GM19395 (cell line): Measurements from ENCODE around the gene BTG2.

Experiments used
- ATAC-seq: cut with Tn5 transposase; IDR thresholded peaks from one replicate; pipeline ENCODE4 v1.9.1; 2021; ENCODE audit warnings: mild to moderate bottlenecking, moderate library complexity; ENCODE audit not compliant: unreplicated experiment

The BTG2 gene

DNA sequence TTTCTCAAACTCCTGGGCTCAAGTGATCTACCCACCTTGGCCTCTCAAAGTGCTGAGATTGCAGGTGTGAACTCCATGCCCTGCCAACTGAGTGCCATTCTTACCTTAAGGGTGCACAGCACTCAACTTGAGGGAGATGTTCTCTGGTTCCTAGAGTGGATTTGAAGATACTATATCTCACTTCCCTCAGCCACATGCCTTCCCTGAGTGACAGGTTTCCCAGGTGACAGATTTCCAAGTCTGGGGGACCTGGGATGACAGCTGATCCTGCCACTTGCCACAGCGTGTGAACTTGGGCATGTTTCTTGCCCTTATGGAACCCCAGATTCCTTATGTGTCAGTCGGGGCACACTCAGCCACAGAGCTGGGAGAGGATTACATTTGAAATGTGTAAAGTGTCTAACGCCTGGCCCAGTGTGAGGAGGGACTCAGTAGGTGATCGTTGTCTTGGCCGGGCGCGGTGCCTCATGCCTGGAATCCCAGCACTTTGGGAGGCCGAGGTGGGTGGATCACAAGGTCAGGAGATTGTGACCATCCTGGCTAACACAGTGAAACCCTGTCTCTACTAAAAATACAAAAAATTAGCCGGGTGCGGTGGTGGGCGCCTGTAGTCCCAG is 29.6 kb upstream of the BTG2 start:
- ATAC-seq, result no peak

DNA sequence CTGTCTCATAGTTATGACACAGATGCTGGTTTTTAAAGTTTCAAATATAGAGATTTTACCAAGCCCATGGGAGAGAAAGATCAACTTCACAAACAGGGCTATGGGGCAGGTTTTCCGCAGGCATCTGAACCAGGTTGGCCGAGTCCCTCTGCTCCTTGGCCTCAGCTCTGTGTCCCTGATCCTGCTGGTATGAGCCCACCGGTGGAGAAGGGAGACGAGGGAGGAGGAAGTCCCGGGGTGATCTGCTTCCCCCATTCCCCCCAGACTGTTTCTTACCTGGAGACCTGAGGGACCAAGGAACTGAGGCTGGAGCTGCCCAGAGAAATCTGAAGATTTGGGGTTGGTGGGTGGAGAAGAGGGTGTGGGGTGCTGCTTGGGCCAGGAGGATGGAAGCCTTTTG is 28.9 kb upstream of the BTG2 start:
- no peak for ATAC-seq

DNA sequence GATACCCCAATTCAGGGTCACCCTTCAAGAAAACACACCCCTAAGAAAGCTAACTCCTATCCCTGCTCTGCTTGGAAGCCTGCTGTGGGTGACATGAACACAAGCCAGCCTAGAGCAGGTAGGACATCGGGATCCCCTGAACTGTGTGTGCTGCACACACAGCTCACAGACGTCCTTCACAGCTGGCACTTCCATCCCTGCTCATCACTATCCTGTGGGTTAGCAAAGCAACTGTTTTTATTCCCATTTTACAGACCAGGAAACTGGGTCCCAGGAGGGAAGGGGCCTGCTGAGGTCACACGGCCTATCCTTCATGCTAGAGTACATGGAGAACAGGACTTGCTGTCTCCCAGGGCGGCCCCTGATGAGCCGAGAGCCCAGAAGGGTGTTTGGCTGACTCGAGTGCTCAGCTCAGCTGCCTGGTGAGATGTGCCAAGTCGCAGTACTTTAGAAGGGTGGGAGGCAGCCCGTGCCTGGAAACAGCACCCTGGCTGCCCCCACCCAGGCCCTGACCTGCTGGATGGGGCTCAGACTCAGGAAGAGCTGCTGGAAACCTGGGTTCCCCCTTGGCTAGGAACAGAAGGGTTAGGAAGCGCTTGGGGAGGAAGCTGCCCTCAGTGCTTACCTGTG is 28.3 kb upstream of the BTG2 start:
- ATAC-seq, result no peak

DNA sequence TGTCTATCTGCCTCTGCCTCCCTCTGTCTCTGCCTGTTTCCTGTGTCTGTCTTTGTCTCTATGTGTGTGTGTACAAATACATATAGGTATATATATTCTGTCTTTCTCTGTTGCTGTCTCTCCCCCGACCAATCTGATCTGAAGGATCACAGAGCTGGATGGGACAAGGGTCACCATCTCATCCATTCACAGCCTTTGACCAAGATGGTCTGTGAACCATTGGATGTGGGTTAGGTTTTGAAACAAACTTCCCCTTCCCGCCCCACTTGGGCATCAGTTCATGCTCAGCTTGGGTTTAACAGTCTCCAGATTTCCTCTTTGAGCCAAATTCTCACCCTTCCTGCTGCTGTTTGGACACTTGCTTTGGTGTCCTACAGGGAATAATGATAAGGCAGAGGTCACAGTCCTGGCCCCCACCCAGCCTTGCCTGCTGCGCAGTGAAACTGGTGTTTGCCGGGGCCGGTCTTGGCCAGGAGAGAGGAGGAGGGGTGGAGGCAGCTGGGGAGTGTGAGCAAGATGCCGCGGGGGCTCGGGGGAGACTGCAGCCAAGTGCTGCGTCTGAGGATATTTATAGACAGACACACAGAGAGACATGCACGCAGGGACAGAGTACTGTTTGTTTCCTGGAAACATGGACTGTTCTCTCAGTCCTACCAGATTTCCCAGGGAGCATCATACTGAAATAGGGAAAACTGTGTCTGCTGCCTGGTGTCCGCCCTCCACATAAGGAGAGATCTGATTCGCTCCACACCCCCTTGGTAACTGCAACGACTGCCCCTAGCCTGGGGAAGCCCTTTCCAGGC is 27.0 kb upstream of the BTG2 start:
- ATAC-seq, result no peak

DNA sequence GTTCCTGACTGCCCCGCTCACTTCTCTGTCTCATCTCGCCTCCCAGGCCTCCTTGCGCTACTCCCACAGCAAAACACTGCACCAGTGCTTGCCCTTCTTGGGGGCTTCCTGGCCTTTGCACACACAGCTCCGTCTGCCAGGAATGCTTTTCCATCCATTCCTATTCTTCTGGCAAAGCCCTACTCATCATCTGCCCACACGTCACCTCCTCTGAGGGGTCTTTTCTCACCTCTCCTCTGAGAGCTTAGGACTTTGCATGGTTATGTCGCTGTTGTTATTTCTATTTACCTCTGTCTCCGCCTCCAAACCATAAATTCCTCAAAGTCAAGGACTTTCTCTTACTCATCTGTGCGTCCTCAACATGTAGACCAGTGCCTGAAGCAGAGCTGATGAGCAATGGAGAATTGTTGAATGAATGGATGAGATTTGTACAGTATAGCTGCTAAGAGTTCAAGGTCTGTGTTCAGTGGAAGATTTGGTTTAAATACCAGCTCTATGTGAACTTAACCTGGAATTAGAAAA is 26.4 kb upstream of the BTG2 start:
- ATAC-seq, result no peak

DNA sequence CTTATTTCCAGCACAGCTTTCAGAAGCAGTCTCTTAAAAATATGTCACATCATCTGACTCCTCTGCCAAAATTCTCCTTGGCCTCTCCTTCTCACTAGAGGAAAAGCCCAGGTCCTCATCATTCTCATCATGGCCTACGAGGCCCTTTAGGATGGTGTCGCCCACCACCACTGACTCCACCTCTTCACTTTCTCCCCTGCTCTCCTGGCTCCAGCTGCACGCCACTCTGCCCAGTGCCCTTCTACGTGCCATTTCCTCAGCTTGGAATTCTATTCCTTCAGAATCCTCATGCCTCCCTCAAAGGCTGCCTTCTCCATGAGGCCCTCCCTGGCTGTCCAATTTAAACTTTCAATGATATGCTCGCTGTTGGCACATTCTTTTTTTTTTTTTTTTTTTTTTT is 25.3 kb upstream of the BTG2 start:
- no peak for ATAC-seq

DNA sequence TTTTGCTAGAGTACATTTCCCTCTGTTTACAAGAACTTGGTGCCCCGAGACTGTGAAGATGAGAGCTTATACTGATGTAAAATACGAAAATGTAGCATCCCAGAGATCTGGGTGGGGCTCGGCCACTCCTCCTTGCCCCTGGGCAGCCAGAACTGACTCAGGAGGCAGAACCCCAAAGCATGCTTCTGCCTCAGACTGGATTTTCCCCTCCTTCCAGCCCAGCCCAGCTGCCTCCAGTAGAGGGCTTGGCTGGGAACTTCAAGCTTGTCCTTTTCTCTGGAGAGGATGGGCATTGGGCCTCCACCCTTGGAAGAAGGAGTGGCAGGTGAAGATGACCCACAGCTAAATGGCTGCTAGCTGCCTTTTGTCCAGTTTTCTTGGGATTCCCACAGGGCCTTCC is 24.3 kb upstream of the BTG2 start:
- ATAC-seq, result no peak

DNA sequence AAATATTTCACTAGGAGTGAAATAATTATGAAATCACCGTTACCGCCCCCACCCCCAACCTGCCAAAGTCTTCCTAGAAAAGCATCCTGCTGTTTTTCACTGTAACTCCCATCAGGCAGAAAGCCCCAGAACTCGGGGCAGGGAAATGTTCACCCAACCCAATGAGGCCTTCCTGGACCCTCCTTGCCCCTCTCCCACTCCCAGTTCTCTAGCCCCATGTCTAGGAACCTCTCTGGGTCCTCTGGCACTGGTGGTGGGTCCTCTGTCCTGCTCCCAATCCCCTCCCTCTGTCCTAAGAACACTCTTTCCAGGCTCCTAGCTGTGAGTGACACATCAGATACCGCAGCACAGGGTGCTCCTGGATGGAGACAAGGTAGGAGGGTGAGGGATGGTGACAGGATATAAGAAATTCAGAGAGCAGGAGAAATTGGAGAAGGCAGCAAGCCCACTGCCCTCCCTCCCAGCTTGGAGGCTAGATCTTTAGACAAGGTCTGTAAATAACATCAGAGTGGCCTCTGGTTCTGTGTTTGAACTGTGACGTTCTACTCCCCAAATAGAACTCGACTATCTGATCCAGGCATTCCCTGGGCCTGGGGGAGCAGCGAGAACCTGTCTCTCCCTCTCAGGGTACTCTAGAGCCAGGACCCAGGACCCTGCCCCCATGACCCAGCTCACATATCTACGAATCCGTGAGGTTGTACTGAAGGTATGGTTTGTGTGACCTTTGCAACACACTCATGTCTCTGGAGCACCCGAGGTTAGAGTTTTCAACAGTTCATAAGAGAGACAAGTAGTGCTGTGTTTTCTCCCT is 23.3 kb upstream of the BTG2 start:
- ATAC-seq, result no peak

DNA sequence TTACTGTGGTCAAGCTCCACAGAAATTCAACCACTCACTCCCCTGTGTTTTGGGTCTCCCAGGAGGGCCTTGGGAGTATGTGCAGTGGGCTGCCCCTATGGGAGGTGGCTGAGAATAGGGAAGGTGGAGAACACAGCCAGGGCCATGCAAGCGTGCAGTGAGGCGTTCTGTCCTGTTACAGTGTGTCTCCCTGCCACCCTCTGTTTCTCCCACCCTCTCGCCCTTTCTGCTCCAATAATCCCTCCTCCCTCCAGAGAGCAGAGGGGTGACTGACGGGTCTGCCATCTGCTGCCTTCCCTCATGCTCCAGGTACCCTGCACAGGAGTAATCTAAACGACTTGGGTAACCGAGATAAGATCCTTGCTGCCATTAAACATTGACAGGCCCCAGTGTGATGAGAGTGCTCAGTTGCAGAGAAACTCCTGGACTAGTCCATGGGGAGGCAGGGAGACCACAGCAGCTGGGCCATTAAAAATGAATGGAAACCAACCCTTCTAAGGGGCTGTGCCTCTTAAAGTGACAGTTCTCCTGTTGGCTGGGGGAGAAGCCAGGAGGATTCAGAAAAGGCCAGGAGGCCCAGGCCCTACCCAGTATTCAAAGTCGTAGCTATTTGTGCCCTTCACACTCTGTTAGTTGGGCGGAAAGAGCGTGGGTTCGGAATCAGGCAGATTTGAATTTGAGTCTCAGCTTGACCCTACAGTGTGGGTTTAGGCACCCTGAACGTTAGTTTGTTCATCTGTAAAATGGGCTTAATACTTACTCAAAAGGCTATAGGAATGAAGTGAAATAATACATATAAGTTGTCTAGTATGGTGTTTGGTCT is 22.4 kb upstream of the BTG2 start:
- no peak for ATAC-seq

DNA sequence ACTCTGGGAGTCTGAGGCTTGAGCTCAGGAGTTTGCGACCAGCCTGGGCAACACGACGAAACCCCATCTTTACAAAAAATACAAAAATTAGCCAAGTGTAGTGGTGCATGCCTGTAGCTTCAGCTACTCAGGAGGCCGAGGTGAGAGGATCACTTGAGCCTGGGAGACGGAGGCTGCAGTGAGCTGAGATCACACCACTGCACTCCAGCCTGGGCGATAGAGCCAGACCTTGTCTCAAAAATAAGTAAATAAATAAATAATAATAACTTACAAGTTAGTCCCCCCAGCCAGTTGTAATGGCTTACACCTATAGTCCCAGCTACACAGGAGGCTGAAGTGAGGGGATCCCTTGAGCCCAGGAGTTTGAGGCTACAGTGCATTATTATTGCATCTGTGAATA is 21.7 kb upstream of the BTG2 start:
- ATAC-seq, result no peak

DNA sequence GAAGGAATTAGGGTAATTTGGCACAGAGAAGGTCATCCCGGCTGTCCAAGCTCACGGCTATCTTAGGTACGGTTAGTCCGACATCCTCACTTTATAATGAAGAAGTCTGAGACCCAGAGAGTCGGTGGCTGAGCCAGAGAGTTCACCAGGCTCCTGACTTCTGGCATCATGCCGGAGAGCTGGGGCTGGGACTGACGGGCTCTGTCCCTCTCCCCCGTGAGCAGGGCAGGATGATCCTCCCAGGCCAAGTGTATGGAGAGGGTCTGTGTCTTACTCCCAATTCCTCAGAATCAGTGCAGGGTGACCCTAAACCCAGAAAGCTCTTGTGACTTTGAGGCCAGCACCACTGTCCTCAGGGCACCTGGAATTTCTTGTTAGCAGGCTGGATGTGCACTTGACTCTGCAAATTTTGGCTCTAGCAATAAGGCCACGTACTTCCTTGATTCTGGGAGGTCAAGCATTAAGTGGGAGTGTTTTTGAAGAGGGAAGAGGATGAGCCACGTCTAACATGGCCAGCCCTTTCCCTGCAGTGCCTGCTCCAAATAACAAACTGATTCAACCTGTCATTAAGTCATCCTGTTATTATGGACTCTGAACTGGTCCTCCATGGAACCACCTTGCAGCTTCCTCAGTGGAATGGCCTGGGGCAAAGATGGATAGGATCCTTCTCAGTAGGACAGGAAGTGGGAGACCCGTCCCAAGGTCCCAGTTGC is 20.8 kb upstream of the BTG2 start:
- no peak for ATAC-seq

DNA sequence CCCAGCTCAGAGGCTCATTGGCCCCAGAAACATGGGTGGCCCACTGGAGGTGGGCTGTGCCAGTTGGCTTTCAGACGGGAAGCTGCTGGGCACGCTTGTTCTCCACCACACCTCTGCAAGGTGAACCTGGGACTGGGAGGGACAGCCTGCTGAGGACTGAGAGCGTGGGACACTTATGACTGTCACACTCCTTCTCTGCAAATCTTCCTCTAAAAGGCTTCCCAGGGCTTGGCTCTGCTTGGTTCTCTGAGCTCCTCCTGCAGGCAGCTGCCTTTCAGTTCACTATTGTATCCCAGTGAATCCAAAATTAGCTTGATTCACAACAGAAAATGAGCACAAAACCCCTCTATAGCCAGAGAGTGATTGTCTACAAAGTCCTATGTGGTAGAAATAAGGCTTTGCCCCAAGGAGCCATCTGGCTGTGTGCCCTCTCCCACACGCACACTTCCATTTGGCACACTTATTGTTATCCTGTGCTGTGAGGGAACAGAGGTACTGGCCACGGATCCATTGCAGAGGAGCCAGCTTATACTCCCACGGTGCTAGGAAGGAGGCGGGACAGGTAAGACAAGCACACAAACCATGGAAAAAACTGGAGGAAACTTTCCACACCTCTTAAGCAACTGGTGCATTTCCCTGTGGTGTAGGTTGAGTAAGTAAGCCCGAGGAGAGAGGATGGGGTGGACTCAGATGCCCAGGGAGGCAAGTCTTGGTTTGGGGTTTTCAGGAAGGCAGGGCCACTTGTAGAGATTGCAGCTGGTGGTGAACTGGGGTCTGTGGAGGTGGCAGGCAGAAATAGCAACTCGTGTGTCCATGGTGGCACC is 18.9 kb upstream of the BTG2 start:
- no peak for ATAC-seq

DNA sequence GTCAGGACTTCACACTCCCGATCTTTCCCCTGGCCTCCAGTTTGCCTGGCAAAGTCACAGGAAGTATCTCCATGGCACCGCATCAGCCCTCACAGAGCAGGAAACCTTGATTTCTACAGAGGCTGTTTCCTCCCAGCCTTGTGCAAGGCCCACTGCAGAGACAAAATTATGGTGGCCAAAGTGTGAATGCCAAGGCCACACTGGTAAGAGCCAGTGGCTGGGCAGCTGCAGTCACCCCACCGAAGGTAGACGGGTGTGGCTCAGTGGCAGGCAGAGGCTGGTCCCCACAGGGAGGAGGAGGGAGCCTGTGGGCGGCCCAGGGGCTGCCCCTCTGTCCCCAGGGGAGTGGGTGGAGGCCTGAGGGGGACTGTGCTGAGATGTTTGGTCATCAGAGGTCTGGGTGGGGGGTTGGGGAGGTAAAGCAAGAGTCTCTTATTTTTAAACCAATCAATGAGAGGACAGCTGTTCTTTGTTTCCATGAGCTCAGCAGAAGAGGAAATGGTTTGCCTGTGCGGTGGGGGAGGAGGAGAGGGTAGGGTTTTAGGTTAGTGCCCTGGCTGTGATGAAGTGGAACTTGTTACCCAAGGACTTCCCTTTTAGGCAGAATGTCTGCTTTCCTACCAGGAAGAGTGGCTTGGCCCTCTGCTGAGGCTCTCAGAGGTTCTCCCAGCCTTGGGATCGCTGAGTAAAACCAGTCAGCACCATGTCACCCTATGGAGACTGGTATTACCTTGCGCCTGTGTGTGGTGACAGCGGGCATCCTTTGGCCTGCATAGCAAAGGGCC is 18.0 kb upstream of the BTG2 start:
- peak; percentile 51 for ATAC-seq

DNA sequence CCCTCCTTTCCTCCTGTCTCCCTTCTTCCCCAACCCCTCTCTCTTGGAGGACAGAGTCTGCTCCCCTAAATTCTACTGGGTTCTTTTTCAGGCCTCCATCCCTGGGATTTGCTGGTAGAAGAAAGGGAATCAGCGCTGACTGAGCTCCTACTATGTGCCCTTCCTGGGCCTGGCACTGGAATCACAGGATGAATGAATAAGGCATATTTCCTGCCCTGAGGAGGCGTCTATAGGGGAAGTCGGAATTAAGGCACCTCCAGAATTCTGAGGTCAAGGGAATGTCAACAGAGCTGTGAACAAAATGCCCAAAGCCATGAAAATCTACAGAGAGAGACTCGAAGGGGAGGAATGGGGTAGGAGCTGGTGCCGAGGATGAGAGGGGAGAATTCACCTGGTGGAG is 17.4 kb upstream of the BTG2 start:
- ATAC-seq, result no peak

DNA sequence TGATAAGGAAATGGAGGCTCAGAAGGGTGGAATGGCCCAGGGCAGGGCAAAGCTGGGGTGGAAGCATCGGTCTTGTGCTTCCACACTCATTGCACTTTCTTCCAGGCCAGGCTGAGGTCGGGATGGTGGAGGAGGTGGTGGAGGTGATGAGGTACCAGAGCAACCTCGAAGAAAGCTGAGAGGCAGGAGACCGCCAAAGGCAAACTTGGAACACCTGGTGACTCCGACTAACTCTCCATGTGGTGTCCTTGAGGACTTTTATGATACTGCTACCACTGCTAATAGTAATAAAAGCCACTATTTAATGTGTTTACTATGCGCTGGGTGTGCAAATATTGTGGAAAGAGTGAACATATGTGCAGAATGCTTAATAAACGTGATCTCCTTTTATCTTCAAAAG is 16.9 kb upstream of the BTG2 start:
- no peak for ATAC-seq

DNA sequence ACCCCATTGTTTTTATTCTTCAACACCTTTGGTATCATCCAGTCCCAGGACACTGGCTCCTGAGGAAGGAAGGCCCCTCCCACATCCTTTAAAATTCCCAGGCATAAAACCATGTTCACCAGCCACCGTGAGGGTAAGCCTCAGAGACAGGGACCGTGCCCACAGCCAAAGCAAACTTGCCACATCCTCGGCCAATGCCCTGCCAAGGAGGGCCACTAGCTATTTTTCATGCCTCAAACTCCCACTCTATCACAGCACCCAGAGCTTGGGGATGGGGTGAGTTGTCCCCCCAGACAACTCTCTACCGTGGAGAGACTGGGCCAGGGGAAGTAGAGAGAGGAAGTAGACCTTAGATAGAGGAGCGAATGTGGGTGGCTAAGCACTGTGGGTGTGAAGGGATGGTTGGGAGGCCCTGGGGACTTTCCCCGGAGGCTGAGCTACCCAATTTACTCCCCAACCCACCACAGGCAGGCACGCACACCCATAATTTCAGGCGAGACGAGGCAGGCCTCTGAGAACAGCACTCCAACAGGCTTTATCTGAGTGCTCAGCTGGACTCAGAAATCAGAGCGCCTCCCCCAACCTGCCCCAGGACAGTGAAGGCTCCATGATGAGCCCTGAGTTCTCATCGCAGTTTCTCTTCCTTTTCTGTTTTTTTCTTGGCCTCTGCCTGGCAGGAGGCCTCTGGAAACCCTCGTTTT is 15.9 kb upstream of the BTG2 start:
- ATAC-seq, result peak; percentile 64

DNA sequence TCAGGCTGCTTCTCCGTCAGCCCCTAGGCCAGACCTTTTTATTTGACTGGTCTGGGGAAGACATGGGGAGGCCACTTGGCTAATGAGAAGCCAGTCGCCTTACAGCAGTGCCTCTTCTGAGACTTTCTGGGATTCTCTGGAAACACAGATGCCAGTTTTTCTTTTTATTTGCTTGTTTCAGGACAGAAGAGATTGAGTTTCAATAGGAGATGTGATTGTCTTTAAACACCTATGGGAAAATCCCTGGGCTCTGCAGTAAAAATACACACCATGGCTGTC is 15.4 kb upstream of the BTG2 start:
- peak; percentile 1 for ATAC-seq
